NAMALWA (cell line): Measurements from ENCODE around the gene RHBG.
A peak's percentile ranks its signal among the peaks of the same experiment; 100 is the strongest.

ENCODE experiments used
- DNase-seq: peaks from one replicate; pipeline ENCODE4 v3.0.0-alpha.2; 2015; ENCODE audit warnings: low spot score

RHBG gene

DNA sequence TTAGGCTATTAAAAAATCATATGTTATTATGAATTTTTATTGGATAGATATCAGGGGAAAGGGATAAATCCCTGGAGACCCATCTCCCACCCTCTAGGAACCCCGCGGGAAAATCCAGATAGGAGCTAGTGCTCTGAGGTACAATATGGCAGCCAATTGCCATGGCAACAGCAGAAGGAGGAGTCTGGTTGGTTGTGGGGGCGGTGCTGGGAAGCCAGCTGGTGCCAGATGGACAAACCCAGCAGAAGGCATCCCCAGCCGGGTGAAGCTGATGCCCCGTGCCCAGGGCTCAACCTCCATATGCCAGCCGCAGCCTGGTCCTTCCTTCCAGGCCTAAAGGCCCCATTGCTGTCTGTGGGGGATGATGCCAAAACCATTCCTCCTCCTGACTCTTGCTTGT lies 38.3 kb downstream of the RHBG start:
- peak; percentile 41 for DNase-seq

DNA sequence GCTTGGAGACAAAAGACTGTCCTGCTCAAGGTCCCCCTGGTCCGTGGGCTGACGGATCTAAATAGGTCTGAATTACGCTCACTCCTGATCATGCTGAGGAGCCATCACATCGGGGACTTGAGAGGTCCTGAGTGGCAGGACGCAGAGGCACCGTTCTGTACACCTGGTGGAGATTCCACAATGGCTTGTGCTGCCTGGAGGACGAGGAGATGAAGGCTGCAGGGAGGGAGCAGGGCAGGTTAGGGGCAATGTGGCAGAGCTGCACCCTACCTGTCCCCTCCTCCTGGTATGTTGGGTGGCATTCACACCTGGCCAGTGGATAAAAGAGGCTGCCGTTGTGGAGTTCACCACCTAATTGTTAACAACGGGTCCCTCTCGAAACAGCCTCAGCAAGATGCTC lies 38.7 kb downstream of the RHBG start:
- DNase-seq = no peak

DNA sequence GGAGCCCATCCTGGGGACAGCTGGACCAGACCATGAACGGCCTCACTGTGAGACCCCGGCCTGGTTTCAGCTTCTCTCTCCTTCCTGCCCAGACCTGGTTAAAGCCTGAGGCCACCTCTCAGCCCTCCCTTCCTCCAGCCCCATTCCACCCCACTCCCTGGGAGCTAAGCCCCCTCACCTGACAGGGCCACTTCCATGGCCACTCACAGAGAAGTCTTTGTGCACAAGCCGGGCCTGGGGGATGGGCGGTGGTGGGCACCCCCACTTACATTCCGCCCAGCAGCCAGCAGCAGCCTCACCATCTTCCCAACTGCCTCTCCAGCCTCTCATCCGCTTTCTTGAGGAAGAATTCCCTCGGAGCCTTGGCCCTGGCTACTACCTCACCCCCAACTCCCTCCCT lies 40.4 kb downstream of the RHBG start:
- DNase-seq = no peak

DNA sequence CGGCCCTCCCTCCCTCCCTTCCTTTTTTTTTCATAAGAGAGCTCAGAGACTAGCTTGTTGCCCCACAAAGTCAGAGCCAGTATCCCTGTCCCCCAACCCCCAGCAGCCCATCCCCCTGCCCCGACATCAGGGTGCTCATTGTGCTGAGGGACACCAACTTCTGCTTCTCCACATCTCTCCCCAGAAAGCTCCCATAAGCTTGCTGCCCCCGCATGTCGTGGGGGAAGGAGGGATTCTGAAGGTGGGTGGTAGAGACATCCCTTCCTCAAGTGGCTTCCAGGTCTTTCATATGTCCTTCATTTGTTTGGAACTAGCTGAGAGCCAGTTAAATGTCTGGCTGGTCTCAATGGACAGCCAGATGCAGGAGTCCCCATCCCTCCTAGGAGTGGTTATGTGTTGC lies 41.2 kb downstream of the RHBG start:
- DNase-seq = no peak

DNA sequence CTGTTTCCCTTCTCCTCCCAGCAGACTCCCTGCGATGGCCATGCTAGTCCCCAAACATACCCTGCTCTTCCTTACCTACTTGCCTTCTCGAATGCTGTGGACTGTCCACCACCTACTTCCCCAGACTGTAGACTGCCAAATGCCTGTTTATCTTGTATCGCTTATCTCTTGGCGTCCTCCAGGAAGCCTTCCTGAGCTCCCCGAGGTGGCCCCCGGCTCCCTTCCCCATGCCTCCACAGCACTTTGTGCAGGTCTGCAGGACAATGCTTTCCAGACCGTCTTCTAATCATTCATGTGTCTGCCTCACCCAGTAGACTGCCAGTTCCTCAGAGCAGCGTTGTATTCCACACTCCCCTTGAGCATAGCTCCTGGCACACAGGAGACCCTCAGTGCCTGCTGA lies 41.7 kb downstream of the RHBG start:
- no peak for DNase-seq

DNA sequence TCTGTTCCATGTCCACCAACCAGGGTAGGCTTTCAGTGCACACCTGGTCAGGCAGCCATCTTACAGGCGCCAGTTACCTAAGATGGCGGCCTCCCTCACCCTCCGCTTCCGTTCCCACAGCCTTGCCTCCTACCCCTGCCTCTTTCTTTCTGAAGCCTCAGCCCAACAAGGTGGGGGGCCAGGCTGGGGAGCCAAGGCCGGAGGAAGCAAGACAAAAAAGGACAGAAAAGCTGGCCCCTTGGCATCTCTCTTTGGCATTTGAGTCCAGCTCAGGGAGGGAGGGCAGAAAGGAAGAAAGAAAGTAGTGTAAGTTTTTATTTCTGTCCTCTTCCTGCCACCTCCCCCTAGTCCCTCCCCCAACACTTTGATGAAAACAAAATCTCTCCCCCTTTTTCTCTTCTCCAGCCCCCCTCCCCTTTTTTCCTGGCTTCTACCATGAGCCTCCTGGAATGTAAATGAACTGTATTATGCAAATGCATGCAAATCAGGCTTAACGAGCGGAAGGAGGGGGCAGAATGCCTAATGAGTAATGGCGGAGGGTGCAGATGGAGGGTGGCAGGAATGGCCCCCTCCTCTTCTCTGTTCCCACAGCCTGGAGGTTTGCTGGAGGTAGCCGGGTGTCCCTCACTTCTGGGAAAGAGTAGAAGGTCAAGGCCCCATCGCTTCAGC lies 43.8 kb downstream of the RHBG start:
- DNase-seq = peak; percentile 37

DNA sequence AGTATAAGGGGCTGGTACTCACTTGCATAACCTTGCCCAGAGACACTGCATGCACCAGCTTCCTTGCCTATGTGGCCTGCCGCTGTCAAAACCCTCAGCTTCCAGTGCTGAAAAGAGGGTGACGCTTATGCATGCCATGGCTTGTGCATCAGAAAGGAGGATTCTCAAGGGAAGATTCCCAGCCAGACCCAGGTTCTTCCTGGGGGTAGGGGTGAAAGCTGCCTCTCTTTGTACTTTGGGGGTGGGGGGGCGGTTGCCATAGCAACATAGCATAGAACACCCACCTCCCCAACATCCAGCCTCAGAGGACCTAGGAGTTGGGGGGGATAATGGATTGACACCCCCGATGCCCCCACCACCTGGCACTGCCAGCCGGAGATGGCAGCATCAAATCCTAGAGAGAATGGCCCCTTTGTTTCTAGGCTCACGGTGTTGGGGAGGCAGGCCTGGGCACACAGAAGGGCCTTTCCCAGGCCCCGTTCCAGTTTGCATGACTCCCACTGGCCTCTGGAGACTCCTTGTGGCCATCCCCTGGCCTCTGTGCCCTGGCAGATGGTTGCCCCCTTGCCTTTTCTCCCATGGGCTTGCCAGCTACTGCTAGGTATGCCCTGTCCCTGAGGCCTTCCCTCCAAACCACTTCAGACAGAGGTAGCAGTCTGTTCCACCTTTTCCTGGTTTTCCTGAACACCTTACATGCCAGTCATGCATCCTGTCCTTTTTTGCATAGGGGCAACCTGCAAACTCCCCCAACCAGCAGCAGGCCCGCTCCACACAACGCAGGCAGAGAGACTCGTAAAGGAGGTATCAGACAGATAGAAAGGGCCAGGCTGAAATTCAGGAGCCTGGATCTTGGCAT lies 44.6 kb downstream of the RHBG start:
- no peak for DNase-seq

DNA sequence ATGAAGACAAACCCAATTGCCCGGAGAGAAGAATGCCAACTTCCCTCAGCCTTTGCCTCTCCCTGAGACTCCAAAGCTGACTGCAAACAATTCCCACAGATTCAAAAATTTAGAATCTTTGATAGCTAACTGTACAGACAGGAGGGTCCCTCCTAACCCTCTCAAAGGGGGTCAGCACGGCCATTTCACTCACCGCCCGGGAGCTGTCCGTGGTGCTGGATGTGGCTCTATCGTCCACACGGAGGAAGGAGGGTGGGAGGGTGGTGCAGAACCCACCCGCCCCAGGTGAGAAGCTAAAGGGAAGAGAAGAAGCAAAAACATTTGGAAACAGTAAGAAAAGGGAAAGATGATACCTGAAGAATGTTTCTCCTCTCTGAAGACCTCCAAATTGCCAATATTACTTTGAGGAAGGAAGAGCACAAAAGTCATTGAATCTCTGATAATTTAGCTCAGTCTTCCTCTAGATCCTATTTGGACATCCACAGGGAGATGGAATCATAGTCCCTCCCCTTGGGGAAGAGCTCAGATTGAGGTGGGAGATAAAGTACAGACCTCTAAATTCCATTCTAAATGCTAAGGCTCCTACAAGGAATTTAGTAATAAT lies 45.6 kb downstream of the RHBG start:
- DNase-seq = no peak

DNA sequence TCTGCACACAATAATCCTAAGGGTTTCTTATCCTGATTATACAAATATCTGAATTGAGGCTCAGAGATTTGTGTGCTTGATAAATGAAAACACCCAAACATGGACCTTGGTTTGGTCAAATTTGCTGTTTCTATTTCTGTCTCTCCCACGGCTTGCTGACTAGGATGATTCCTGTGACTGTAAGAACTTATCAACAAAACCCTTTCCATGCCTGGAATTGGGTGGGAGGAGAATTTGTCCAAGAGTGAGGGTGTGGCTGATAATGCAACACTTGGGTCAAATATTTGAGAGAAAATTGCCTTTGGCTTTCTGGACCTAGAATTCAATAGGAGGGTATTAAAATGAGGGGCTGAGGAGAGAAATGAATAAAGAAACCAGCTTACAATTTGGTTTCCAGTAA lies 48.0 kb downstream of the RHBG start:
- DNase-seq = no peak

DNA sequence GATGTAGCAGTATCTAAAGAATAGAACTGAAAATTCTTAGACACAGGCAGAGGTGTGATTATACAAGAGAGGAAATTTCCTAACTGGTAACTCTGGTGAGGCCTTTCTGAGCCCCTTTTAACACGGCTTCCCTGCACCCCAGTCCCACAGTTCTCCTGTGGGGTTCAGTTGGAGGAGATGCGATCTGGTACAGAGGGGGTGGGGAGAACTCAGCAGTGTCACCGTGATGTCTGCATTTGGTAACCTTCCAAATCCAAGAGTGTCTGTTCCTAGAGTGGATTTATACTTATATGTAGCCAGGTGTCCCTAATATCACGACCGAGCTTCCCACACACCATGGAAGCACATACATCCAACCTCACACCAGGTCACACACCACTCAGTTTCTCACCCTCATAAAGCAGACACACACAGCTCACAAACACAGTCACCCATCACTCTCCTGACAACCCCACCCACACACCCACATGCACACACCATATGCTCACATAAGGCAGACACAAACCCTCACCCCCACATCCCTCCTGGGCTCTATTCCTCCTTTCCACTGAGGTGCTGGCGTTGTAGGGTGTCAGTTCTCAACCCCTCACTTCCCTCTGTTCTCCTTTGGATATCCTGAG lies 48.5 kb downstream of the RHBG start:
- no peak for DNase-seq

DNA sequence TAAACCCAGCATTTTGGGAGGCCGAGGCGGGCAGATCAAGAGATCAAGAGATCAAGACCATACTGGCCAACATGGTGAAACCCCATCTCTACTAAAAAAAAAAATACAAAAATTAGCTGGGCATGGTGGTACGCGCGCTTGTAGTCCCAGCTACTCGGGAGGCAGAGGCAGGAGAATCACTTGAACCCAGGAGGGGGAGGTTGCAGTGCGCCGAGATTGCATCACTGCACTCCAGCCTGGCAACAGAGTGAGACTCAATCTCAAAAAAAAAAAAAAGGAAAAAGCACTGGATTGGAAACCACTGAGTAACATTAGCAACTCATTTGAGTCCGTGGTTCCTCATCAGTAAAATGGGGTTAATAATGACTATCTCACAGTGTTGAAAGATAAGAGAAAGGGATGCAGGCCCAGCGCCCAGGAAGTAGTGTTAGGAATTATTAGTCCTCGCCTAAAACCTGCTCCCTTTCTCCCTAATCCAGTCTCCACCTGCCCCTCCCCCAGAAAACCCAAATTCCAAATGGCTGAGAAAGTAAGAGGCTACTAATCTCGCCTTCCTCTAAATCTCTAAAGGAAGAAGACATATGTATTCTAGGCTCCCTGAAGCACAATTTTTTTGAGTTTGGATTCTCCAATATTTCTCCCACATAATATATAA lies 49.5 kb downstream of the RHBG start:
- no peak for DNase-seq

DNA sequence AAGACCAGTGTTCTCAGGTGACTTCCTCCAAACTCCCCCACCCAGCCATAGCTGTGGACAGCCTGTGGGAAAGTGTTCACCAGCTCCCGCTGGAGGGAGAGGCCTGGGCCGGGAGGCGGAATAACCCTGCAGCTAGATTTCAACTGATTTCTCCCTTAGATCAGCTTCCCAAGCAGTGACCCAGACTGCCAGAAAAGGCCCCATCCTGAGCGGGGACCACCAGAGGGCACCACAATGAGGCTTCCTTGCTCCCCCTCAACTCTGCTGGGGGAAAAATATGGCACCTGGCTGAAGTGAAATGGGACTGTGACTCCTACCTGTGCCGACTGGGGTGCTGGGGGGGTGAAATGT lies 50.8 kb downstream of the RHBG start:
- peak; percentile 74 for DNase-seq

DNA sequence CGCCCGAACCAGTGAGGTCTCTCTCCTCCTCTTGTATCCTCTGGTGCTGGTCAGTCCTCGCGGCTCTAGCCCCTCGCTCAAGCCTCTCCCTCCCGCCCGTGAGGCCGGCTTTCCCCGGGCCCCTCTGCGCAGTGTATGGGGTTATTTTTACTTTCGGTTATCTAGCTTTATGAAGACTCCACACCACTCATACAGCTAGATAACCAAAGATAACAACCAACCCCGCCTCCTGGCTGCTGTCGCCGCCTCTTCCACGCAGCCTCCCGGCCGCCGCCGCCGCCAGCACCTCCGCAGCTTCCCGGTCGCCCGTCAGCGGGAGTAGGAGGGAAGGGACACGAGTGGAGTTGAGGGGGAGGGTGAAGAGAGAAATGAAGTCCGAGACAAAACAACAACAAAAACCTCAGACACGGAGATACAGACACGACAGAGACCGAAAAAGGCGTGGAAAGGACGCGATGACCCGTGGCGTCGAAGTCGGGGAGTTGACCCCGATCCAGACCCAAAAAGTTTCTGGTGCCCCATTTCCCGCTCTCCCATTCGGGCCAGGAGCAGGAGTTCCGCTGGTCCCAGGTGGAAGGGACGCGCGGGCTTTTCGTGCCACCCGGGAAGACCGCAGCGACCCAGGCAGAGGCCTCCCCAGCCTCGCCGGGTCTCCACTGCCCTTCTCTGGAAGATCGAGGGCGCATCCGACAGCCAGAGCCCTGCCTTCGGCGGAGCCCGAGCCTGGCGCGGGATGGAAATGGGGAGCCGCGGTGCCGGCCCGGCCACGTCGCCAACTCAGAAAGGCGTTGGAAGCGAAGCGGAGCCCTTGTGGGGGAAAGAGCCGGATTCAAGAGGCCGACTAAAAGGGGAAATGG lies 51.4 kb downstream of the RHBG start:
- DNase-seq = no peak

DNA sequence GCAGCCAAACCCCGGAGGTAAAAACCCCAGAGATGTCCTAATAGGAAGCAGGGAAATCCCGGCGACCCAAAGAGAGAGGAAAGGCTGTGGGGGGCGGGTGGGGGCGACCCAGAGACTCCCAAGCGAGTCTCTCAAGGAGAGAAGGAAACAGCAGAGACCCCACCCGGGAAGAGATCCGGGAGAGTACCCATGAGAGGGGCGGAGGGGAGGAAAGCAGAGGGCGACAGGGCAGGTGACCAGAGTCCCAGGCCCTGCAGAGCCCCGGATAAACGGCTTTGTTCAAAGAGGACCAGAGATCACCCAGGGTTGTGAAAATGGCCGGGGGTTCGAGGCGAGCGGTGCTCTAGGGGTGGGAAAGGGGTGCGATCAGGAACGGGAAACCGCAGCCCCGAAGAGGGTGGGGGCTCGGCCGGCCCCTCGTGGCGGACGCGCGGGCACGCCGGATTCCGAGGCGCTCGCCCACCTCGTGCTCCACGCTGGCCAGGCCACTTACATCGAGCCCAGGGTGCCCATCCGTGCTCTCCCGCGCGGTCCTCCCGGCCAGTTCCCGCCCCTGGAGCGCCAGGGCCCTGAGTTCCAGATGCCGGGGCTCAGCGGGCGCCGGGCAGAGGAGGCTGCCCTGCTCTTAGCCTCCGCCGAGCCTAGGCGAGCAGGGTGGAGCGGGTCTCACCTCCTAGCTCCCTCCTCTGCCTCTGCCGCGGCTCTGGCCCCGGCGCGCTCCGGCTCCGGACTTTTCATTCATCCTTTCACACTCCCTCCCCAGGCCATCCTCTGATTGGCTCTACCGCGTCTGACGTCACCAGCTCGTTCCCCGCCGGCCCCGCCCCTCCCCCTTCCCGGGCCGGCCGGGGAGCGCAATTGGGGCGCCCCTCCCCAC lies 52.3 kb downstream of the RHBG start:
- DNase-seq = peak; percentile 88

DNA sequence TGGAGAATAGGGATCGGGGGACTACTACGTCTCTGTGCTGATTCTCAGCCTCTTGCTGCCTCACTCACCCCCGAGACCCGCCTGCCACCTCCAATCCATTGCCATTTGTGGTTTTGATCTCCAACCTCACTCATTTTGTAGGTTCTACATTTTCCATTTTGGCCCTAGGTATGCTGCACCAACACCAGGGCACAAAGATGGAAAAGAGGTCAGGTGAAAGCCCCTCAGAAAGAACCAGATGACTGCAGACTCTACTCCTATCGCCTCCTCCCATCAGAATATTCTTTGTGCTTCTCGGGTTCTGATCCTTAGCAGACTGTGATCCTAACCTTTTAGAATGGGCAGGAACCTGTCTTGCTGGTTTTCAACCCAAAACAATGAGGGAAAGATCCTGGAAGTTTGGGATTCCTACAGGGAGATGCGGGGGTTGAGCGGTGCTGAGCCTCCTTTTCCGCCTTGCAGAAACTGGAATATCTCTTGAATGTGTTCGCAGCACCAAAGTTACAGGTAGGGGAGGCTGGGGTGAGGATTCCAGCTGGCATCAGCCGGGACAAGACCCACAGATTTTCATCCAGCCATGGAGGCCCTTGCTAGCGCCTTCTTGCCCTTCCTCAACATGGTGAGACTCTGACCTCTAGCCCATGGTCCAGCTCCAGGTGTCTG lies 53.1 kb downstream of the RHBG start:
- no peak for DNase-seq

DNA sequence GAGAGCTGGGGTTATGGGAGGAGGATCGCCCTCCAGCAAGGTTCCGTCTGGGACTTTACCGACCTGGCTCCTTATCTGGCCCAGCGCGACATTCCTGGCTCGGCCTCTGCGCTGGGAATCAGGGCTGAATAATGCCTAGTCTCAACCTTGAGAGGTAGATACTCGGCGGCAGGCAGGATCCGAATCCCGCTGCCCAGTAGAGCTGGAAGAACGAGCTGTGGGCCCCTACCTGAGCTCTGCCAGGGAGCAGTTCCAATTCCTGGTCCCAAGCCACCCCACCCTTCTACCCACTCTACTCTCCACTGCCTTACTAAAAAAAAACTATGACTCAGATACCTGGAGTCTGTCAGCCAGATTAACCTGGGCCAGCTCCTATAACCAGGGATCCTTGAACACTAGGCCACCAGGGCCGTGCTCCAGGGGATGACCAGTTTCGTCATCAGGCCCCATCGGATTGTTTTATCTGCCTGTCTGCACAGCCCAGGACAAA lies 53.6 kb downstream of the RHBG start:
- DNase-seq = no peak

DNA sequence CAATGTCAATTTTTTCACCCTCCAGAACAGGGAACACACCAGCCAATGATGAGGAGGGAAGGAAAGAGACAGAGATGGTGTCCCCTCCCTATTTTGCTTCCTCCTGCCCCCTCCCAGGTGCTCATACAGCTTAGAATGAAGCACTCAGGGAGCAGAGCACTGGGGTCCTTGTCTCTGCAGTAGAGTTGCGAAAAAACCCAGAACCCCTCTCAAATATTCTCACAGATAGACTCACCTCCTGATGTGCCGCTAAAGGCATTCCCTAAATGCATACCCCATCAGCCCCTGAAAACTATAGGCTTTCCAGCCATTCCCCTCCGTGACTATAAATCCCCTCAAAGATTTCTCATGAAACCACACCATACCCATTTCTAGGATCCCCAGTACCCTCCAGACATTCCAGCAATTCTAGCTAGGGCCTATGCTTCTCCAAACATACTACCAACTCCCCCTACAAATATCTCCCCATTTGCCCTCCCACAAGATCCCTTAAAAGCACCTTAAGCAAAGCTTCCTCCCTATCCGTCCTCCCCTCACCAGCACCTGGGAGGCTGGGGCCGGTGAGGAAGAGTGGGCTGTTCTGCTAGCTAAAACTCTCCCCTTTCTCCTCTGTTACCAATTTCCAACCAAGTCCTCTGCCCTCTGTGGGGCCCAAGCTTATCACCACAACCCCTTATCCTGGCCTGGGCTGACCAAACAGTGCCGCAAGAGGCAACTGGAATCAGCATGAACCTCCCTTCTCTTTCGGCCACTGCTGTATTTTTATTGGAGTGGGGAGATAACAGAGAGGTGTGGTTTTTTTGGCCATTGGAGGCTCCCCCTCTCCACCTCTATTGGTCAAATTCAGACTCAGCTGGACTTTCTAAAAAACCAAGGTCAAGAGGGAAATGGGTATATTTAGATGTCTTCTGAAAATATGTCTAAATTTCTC lies 54.7 kb downstream of the RHBG start:
- DNase-seq = no peak

DNA sequence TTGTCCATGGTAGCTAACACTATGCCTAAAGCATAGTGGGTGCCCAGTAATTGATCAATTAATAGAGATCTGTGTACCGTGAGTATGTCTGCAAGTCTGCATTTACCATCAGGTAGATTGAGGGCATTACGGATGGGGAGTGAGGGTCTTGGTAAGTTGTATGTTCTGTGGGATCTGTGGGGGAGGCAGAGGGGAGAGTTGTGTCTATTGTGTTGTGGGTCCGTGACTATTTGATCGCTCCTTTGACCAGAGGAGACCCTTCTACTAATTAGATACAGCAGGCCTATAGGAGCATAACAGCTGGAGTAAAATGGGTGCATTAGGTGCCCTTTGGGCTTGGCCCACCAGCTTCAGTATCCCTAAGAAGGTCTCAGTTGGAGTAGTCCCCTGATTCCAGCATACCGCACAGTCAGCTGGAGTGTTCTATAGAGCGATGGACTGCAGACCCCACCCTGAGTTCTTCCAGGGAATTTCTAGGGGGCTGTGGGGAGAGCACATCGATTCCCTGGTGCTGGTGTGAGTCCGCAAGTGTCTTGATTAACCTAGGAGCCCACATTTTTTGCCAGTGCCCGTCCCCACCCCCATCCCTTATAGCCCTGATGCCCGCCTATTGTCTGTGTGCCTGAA lies 55.9 kb downstream of the RHBG start:
- no peak for DNase-seq
